GM20000 (cell line): ENCODE results near the gene POU3F4.

ENCODE experiments used
- DNase-seq: peaks from one replicate; pipeline ENCODE4 v3.0.0; 2012; ENCODE audit warnings: low spot score
- CTCF ChIP-seq: IDR thresholded peaks from 2 replicates; pipeline ENCODE4 v1.5.1; 2012; ENCODE audit warnings: mild to moderate bottlenecking, control low read depth; ENCODE audit errors: extremely low read depth, missing control alignments

Gene POU3F4

GRCh38 chrX:83509254-83509801, 1.2 kb downstream of the POU3F4 start:
- no peak for DNase-seq
- TF ChIP-seq CTCF: no peak

- DNase-seq: no peak
- TF ChIP-seq CTCF: no peak
Observed at GRCh38 chrX:83510510-83511062, 2.5 kb downstream of the POU3F4 start.

- DNase-seq: no peak
- no peak for TF ChIP-seq CTCF
Observed at GRCh38 chrX:83511208-83511607, 3.1 kb downstream of the POU3F4 start.

- no peak for DNase-seq
- TF ChIP-seq CTCF: no peak
Observed at GRCh38 chrX:83512111-83512510, 4.0 kb downstream of the POU3F4 start.

GRCh38 chrX:83516597-83516996, 8.5 kb downstream of the POU3F4 start:
- TF ChIP-seq CTCF: no peak
- no peak for DNase-seq

- TF ChIP-seq CTCF: no peak
- DNase-seq: no peak
Observed at GRCh38 chrX:83521905-83522304, 13.8 kb downstream of the POU3F4 start.

GRCh38 chrX:83529950-83530349, 21.9 kb downstream of the POU3F4 start:
- DNase-seq: no peak
- TF ChIP-seq CTCF: no peak
